OCI-LY7 (cell line): ENCODE measurements around the gene OPTC. TPM values are rescaled to one million over a fixed set of nuclear protein-coding genes. Genes with fewer than 3 reads are reported as not detected.

Experiments
- BruUV-seq: library from RNA; stranded (reverse); fragments of 400-500 nt; replicated peaks from 2 replicates; lab custom pipeline; 2021; lab: Mats Ljungman, UMichigan
- CTCF ChIA-PET: fragments of 300-600 bp; sonication (Branson Sonifier 250); formaldehyde crosslinking; loops from one replicate; lab custom pipeline; 2022; ENCODE audit warnings: antibody characterized with exemption; ENCODE audit not compliant: unreplicated experiment; lab: Charles Lee
- POLR2A ChIA-PET: fragments of 300-600 bp; sonication (Branson Sonifier 250); formaldehyde crosslinking; loops from one replicate; lab custom pipeline; 2022; ENCODE audit warnings: antibody characterized with exemption; lab: Charles Lee
- DNase-seq: peaks from one replicate; pipeline ENCODE4 v3.0.0-alpha.2; 2015; ENCODE audit warnings: low spot score
- H2AFZ ChIP-seq: fragments of 200-600 bp; sonication (generic), shearing (Covaris generic); 2 replicates; pipeline ENCODE4 v1.6.1; 2014; ENCODE audit warnings: mild to moderate bottlenecking, antibody characterized with exemption, low read length, moderate library complexity
- H3K27ac ChIP-seq: fragments of 200-600 bp; sonication (generic); 2 replicates; pipeline ENCODE4 v1.5.1; 2014; ENCODE audit warnings: mixed run types, low read depth, mild to moderate bottlenecking, moderate library complexity, low read length, inconsistent platforms; ENCODE audit not compliant: poor library complexity, severe bottlenecking
- H3K36me3 ChIP-seq: fragments of 200-600 bp; sonication (generic); 2 replicates; pipeline ENCODE4 v1.6.1; 2014; ENCODE audit warnings: mild to moderate bottlenecking, antibody characterized with exemption, low read length, moderate library complexity, mixed read lengths; ENCODE audit not compliant: insufficient read depth
- H3K4me1 ChIP-seq: fragments of 200-600 bp; sonication (generic); 2 replicates; pipeline ENCODE4 v1.5.1; 2014; ENCODE audit warnings: mild to moderate bottlenecking, low read length; ENCODE audit not compliant: insufficient read depth, poor library complexity, severe bottlenecking
- H3K4me2 ChIP-seq: fragments of 200-600 bp; sonication (generic); 2 replicates; pipeline ENCODE4 v1.6.1; 2014; ENCODE audit warnings: mild to moderate bottlenecking, low read length
- H3K4me3 ChIP-seq: fragments of 200-600 bp; sonication (generic); 2 replicates; pipeline ENCODE4 v1.5.1; 2014; ENCODE audit warnings: mild to moderate bottlenecking, low read depth, low read length; ENCODE audit not compliant: poor library complexity, severe bottlenecking
- H3K79me2 ChIP-seq: fragments of 200-600 bp; sonication (generic); 2 replicates; pipeline ENCODE4 v1.6.1; 2016; ENCODE audit warnings: low read depth, mild to moderate bottlenecking, low read length, moderate library complexity, mixed read lengths; ENCODE audit not compliant: insufficient read depth
- H3K9me2 ChIP-seq: fragments of 200-600 bp; sonication (generic); 2 replicates; pipeline ENCODE4 v1.6.1; 2016; ENCODE audit warnings: mild to moderate bottlenecking, low read length, mixed read lengths; ENCODE audit not compliant: insufficient read depth
- H3K9me3 ChIP-seq: fragments of 200-600 bp; sonication (generic); 2 replicates; pipeline ENCODE4 v1.6.1; 2014; ENCODE audit warnings: mild to moderate bottlenecking, mixed run types, low read length, mixed read lengths
- H4K20me1 ChIP-seq: fragments of 200-600 bp; sonication (generic); 2 replicates; pipeline ENCODE4 v1.6.1; 2014; ENCODE audit warnings: mild to moderate bottlenecking, antibody characterized with exemption, low read length, moderate library complexity, mixed read lengths; ENCODE audit not compliant: insufficient read depth
- CTCF ChIP-seq: fragments of 200-600 bp; sonication (generic); conservative IDR thresholded peaks from 2 replicates; pipeline ENCODE4 v1.5.1; 2014; ENCODE audit warnings: mild to moderate bottlenecking, antibody characterized with exemption, low read length, moderate library complexity, mixed read lengths
- EZH2phosphoT487 ChIP-seq: fragments of 200-600 bp; sonication (generic); IDR thresholded peaks from 2 replicates; pipeline ENCODE4 v1.6.1; 2018; ENCODE audit warnings: low read depth, borderline replicate concordance, mild to moderate bottlenecking, mixed run types, antibody characterized with exemption, low read length, moderate library complexity, mixed read lengths
- intact Hi-C: fragments of 100-400 bp; cut with micrococcal nuclease; formaldehyde crosslinking; loops from one replicate; pipeline ENCODE4 v1.10.0; 2022; ENCODE audit not compliant: unreplicated experiment
- total RNA-seq, 2 experiments: library from RNA; depleted of rRNA in 1 of 2; stranded (reverse); fragments of >200 nt in 1 of 2; shearing (Covaris generic) in 1 of 2; gene quantifications; 2 replicates each; pipeline ENCODE4 v1.2.3, GENCODE V29; 2014 to 2022

Gene OPTC
- total RNA-seq, 2 experiments from 2014 or later, result not detected

GRCh38 chr1:203519053-203519840 lies 25.3 kb downstream of the OPTC start:
- intact Hi-C loops, result no loop called here
- H4K20me1 ChIP-seq, result no peaks in the 10 kb centered on the region
- H3K9me2 ChIP-seq, result no peaks in the 10 kb centered on the region
- no peaks in the 10 kb centered on the region for H3K36me3 ChIP-seq
- no peaks in the 10 kb centered on the region for H3K79me2 ChIP-seq
- H3K4me2 ChIP-seq, result no peak overlapping the region
- no peak overlapping the region for H3K4me3 ChIP-seq
- no TSS peak for BruUV-seq
- TF ChIP-seq EZH2phosphoT487 (no peak), CTCF (no peak)
- ChIA-PET CTCF (interaction anchor here (0.6 to 0.7 kb wide), 2 partner anchors 66 to 847 kb away, joined by 3 read pairs; no protein-coding TSS in a partner anchor), POLR2A (no interaction called here)
- no peaks in the 10 kb centered on the region for H3K9me3 ChIP-seq
- H3K4me1 ChIP-seq, result no peaks in the 10 kb centered on the region
- DNase-seq, result no peak
- H3K27ac ChIP-seq, result no peak overlapping the region
- H2AFZ ChIP-seq, result no peak overlapping the region

- Histone ChIP-seq H3K4me3 (no peak overlapping the region), H3K36me3 (no peaks in the 10 kb centered on the region), H3K9me2 (no peaks in the 10 kb centered on the region), H3K9me3 (no peaks in the 10 kb centered on the region), H3K79me2 (no peaks in the 10 kb centered on the region), H3K27ac (no peak overlapping the region), H4K20me1 (no peaks in the 10 kb centered on the region), H3K4me1 (no peaks in the 10 kb centered on the region), H3K4me2 (no peak overlapping the region), H2AFZ (no peak overlapping the region)
- CTCF ChIA-PET, result interaction anchor here (0.7 kb wide), 2 partner anchors 51 to 66 kb away, joined by 3 read pairs; no protein-coding TSS in a partner anchor
- intact Hi-C loops, result no loop called here
- POLR2A ChIA-PET, result no interaction called here
- TF ChIP-seq EZH2phosphoT487, result no peak
- TF ChIP-seq CTCF, result no peak
- no peak for DNase-seq
- BruUV-seq, result no TSS peak
Observed at GRCh38 chr1:203519896-203520295, 25.9 kb downstream of the OPTC start.

GRCh38 chr1:203520315-203520714 lies 26.4 kb downstream of the OPTC start:
- BruUV-seq, result no TSS peak
- no peaks in the 10 kb centered on the region for H3K36me3 ChIP-seq
- H3K79me2 ChIP-seq, result no peaks in the 10 kb centered on the region
- no peak for DNase-seq
- no peak overlapping the region for H3K4me2 ChIP-seq
- H2AFZ ChIP-seq, result no peak overlapping the region
- no peaks in the 10 kb centered on the region for H3K4me1 ChIP-seq
- H4K20me1 ChIP-seq, result no peaks in the 10 kb centered on the region
- no peaks in the 10 kb centered on the region for H3K9me2 ChIP-seq
- no peak overlapping the region for H3K27ac ChIP-seq
- no peak overlapping the region for H3K4me3 ChIP-seq
- intact Hi-C loops, result no loop called here
- ChIA-PET POLR2A (no interaction called here), CTCF (interaction anchor here (0.7 kb wide), 1 partner anchor 51 kb away, joined by 3 read pairs; no protein-coding TSS in a partner anchor)
- no peak for TF ChIP-seq EZH2phosphoT487
- TF ChIP-seq CTCF, result no peak
- no peaks in the 10 kb centered on the region for H3K9me3 ChIP-seq
